NOMO-1 treated with DMSO at 0.1 percent for 48 hours (cell line): ENCODE results near the gene PLLP.

Experiments
- DNase-seq: peaks from one replicate; lab custom pipeline; 2025; ENCODE audit not compliant: unreplicated experiment; lab: John Stamatoyannopoulos, UW

Gene PLLP

DNA sequence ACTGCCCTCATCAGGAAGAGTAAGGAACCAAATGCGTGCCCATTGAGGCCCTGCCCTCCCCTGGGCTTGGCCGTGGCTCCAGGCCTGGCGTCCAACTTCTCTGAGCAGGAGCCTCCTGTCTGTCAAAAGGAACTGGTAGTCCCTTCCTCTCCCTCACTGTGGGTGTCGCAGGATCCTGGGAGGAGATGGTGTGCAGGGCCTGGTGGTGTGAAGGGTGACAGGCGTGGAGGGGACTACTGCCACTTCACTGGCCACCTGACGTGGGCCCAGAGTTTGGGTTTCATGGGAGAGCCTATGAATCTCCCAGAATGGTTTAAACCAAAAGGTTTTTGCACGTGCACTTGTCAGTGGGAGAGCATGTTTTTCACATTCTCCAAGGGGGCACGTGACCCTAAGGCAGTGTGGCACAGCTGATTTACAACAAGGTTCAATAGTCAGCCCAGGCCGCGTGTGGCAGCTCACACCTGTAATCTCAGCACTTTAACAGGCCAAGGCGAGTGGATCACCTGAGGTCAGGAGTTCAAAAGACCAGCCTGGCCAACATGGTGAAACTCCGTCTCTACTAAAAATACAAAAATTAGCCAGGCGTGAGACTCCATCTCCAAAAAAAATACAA is 26.9 kb downstream of the PLLP start:
- no peak for DNase-seq

GRCh38 chr16:57256601-57257395 is 27.7 kb downstream of the PLLP start:
- no peak for DNase-seq

GRCh38 chr16:57255686-57256415 is 28.6 kb downstream of the PLLP start:
- no peak for DNase-seq

- DNase-seq, result no peak
Measured at GRCh38 chr16:57253466-57253865, 31.0 kb downstream of the PLLP start.

DNA sequence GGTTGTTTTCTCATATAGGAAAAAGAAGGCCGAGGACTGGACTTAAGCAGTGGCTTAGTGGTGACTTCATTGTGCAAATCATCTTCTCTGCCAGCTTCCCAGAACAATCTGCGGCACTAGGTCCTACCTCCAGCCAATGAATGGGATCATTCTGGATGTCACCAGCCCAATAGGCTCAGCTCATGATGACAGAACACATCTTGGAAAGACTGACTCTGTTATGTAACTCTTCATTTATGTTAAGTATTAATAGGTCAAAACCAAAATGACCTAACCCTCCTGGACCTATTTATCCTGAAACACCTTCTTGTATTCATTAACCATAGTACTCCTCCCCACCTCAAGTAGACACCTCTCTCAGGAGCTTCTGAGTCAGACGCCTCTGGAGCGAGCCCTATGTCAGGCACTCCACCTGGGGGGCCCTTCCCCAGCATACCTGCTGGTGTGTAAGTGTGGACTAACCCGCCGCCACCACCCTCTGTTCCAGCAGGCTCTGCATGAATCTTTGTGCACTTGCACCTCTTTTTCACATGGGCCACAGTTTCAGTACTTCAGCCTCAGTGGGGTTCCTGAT is 32.2 kb downstream of the PLLP start:
- no peak for DNase-seq

DNA sequence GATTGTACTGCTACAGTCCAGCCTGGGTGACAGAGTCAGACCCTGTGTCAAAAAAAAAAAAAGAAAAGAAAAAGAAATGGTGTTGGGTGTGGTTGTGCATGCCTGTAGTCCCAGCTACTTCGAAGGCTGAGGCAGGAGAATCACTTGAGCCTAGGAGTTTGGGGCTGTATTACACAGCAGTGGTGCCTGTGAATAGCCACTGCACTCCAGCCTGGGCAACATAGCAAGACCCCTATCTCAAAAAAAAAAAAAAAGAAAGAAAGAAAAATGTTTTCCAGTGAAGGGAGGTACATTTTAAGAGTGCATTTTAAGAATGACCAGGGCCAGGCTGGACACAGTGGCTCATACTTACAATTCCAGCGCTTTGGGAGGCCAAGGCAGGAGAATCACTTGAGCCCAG is 33.1 kb downstream of the PLLP start:
- DNase-seq, result no peak

GRCh38 chr16:57245472-57246113 is 38.9 kb downstream of the PLLP start:
- DNase-seq, result peak; percentile 26

DNA sequence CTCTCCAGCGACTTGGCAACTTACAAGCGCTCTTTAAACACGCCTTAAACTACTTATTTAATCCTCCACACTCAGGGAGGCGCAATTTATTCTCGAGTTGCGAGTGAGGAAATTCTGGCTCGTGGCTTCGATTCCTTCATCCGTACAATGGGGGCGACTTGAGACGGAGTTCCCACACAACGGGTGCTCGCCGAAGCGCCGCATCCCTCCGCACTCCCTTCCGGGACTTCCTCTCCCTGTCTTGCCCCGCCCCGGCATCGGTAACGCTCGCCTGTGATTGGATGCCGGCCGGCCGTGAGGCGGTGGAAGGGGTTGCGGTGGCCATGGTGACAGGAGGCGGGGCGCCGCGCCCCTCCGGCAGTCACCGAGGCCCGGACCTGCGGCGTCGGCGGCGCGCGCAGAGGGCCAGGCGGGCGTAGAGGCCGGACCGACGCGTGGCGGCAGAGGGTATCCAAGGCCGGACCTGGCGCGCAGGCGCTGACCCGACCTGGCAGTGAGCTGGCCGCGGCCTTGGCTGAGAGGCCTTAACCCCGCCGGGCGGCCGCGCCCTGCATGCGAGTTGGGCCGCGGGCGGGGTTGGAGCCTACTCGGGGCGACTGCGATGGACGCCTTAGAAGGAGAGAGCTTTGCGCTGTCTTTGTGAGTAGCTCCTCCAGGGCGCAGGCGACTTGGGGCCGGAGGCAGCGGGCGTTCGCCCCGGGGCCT is 39.6 kb downstream of the PLLP start, which contains the start of gene ARL2BP:
Gene ARL2BP, plus strand, starts transcription at position 493 of the 705 bp plus-strand sequence. Its CDS starts 109 bp downstream, at position 602.
- DNase-seq, result peak; percentile 95

- no peak for DNase-seq
Measured at GRCh38 chr16:57244463-57244766, 40.1 kb downstream of the PLLP start.

- DNase-seq, result no peak
Measured at GRCh38 chr16:57242650-57243049, 41.8 kb downstream of the PLLP start.

- DNase-seq, result peak; percentile 86
Measured at GRCh38 chr16:57240851-57241250, 43.6 kb downstream of the PLLP start.

- DNase-seq, result no peak
Measured at GRCh38 chr16:57239107-57239506, 45.4 kb downstream of the PLLP start.

DNA sequence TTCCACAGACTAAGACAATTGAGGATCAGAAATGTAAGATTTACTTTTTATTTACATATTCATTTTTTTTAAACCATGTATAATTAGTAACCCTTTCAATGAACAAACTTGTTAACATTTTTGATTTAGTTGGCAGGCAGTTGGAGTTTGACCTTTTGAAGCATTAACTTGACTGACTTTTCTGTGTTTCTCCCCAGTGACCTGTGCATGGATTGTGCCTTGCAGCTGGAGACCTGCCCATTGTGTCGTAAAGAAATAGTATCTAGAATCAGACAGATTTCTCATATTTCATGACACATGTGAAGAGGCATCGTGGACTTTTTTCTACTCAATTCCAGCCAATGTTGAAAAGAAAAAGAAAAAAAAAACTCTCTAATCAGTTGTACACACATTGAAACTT is 45.8 kb downstream of the PLLP start:
- no peak for DNase-seq

DNA sequence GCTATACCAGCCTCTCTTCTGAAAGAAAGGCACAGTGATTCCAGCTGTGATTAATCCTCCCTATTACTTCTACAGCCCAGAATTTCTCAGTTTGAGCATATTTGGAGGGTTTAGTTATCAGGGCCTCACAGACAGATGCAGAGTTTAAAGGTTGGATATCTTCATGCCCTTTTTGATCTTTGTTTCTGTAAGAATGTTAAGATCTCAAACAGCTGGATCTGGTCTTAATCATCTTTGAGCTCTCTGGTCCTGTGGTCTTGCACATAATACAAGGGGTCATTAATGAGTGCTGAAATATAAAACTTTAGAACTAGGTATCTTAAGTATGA is 48.5 kb downstream of the PLLP start:
- no peak for DNase-seq

DNA sequence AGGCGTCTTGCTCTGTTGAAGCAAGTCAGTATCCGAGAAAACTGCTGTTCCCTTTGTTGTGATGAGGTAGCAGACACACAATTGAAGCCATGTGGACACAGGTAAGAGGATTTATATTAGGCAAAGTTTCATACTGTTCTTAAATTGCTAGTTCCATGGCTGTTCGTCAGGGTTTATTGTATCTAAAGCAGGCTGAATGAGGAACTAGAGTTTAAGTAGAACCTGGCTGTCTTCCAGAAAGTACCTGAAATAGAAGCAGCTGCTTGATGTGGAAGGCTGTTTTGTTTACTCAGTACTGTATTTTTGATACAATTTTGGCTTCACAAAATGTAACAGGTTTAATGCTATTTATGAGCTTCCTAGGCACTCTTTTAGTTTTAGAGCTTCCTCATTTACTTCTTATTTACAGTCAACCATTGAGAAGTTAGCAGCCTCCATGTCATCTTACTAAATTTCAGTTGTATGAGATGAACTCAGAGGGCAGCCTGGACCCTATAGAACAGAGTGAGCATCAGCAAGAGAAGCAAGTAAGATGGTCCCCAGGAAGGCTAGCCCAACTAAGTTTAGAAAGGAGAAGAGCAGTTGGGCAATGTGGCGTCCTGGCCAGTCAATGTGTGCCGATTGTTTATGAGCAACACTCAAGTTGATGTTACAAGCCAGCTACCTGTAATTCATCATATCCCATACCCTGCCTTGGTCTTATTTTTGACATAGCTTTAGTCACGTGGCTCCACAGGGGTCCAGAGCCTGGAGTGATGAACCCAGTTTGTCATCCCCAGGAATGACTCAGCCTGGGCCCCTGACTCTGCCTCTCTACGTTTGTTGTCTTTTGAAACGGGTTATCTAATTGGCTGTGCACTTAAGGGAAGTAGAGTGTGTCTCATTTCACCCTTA is 49.1 kb downstream of the PLLP start:
- peak; percentile 69 for DNase-seq

GRCh38 chr16:57234707-57235092 is 49.8 kb downstream of the PLLP start:
- DNase-seq, result no peak

- no peak for DNase-seq
Measured at GRCh38 chr16:57233944-57234706, 50.3 kb downstream of the PLLP start.

DNA sequence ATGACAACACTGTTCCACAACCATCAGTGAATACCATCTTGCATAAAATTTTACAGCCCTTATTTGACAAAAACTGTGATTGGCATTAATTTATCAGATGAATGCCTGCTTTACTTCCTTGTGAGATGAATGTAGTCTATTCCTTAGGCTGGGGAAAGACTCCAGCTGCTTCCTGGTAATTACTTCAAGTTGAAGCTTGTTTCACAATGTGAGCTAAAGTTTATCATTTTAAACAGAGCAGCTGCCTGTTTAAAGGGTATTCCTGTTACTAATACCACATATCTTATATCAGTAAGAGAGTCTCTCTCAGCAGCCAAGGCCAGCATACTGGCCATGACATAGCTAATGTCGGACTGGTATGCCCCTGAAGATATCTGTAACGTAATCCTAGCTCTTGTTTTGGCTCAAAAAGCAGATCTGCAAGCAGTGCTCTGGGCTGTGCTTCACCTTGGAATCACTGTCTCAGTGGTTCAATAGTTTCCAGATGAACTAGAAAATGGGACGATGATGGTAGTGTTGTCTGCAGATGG is 52.6 kb downstream of the PLLP start:
- DNase-seq, result no peak

GRCh38 chr16:57229079-57229478 is 55.4 kb downstream of the PLLP start:
- no peak for DNase-seq
